DOHH2 (cell line): Measurements from ENCODE around the gene PCDHGA4.
"Not testable (repeated sequence)": the region's sequence is repeated elsewhere in the genome, so short reads cannot be mapped to it uniquely, and the experiment has no call there.

ENCODE experiments used
- H3F3A ChIP-seq: fragments of 200-600 bp; sonication (generic), shearing (Covaris generic); 2 replicates; pipeline ENCODE4 v1.6.0; 2016; ENCODE audit warnings: antibody characterized with exemption, mild to moderate bottlenecking; ENCODE audit not compliant: control insufficient read depth, insufficient read depth
- H3K27ac ChIP-seq: fragments of 200-600 bp; sonication (generic); 2 replicates; pipeline ENCODE4 v1.5.1; 2014; ENCODE audit warnings: low read depth, mild to moderate bottlenecking, low read length, moderate library complexity
- H3K27me3 ChIP-seq: fragments of 200-600 bp; sonication (generic); 2 replicates; pipeline ENCODE4 v1.6.1; 2014; ENCODE audit warnings: mild to moderate bottlenecking, low read length, mixed read lengths; ENCODE audit not compliant: control insufficient read depth
- H3K36me3 ChIP-seq: fragments of 200-600 bp; sonication (generic); 2 replicates; pipeline ENCODE4 v1.6.1; 2014; ENCODE audit warnings: mild to moderate bottlenecking, low read length, moderate library complexity, mixed read lengths; ENCODE audit not compliant: control insufficient read depth
- H3K4me1 ChIP-seq: fragments of 200-600 bp; sonication (generic); 2 replicates; pipeline ENCODE4 v1.6.1; 2014; ENCODE audit warnings: mild to moderate bottlenecking, low read length, mixed read lengths; ENCODE audit not compliant: control insufficient read depth
- H3K4me2 ChIP-seq: fragments of 200-600 bp; sonication (generic); 2 replicates; pipeline ENCODE4 v1.6.0; 2014; ENCODE audit warnings: mild to moderate bottlenecking, low read length, moderate library complexity
- H3K4me3 ChIP-seq: fragments of 200-600 bp; sonication (generic); 2 replicates; pipeline ENCODE4 v1.5.1; 2014; ENCODE audit warnings: mild to moderate bottlenecking, low read length, mixed read lengths
- H3K79me2 ChIP-seq: fragments of 200-600 bp; sonication (generic); 2 replicates; pipeline ENCODE4 v1.6.1; 2014; ENCODE audit warnings: mild to moderate bottlenecking, low read length, mixed read lengths; ENCODE audit not compliant: control insufficient read depth
- H3K9me2 ChIP-seq: fragments of 200-600 bp; sonication (generic); replicated peaks from 2 replicates; pipeline ENCODE4 v1.6.1; 2014; ENCODE audit warnings: mild to moderate bottlenecking, low read length, mixed read lengths; ENCODE audit not compliant: control insufficient read depth
- H3K9me3 ChIP-seq: fragments of 200-600 bp; sonication (generic); 2 replicates; pipeline ENCODE4 v1.6.1; 2014; ENCODE audit warnings: antibody characterized with exemption, low read length, mixed read lengths; ENCODE audit not compliant: control insufficient read depth, insufficient read depth
- H4K20me1 ChIP-seq: fragments of 200-600 bp; sonication (generic); 2 replicates; pipeline ENCODE4 v1.6.0; 2014; ENCODE audit warnings: low read depth, mild to moderate bottlenecking, antibody characterized with exemption, low read length, moderate library complexity; ENCODE audit not compliant: control insufficient read depth, insufficient read depth
- EZH2phosphoT487 ChIP-seq: fragments of 200-600 bp; sonication (generic); IDR thresholded peaks from 2 replicates; pipeline ENCODE4 v1.6.1; 2017; ENCODE audit warnings: borderline replicate concordance, mild to moderate bottlenecking, antibody characterized with exemption, low read length, moderate library complexity, mixed read lengths
- TF ChIP-seq, protein P1 (sequence below): fragments of 200-600 bp; sonication (generic); IDR thresholded peaks from one replicate; pipeline ENCODE4 v1.5.1; 2014; ENCODE audit warnings: antibody characterized with exemption, mild to moderate bottlenecking, low read depth, low read length; ENCODE audit not compliant: poor library complexity, severe bottlenecking

PCDHGA4 gene

DNA sequence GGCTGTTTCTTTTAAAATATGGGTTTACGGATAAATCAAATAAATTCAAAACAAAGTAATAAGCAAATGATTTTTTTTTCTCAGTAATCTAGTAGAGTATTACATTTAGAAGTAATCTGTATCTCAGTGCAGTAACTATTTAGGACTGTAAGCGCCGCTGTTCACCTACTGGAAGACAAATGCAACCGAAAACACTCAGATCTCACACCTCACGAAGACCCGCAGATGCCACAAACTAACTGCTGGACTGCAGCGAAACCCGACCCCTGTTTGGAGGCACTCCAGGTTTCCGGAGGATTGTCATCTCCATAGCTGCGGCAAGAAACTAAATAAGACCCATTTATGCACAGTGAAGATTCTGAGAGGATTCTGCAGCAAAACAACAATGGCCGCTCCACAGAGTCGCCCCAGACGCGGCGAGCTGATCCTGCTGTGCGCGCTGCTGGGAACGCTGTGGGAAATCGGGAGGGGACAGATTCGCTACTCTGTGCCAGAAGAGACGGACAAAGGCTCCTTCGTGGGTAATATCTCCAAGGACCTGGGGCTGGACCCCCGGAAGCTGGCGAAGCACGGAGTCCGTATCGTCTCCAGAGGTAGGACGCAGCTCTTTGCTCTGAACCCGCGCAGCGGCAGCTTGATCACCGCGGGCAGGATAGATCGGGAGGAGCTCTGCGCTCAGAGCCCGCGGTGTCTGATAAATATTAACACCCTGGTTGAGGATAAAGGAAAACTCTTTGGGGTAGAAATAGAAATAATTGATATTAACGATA is 37.8 kb downstream of the PCDHGA4 start, which contains the start of gene PCDHGA8:
TSS of gene PCDHGA8 (plus strand) at position 205 of the 770 bp plus-strand sequence. CDS start at position 386, 181 bp downstream.
- Histone ChIP-seq H3K9me3 (peaks cover 38% of the 10 kb centered on the region), H3K27ac (no peak within 1 kb of the TSS), H3K4me3 (no peak within 1 kb of the TSS), H3K79me2 (peaks cover 7% of the 10 kb centered on the region), H3K4me1 (no peaks in the 10 kb centered on the region), H3K36me3 (peaks cover 41% of the 10 kb centered on the region), H3K27me3 (no peaks in the 10 kb centered on the region), H3K9me2 (no peaks in the 10 kb centered on the region), H4K20me1 (no peaks in the 10 kb centered on the region), H3F3A (peaks cover 2% of the 10 kb centered on the region; the same call in 1 of the 2 replicates), H3K4me2 (no peak within 1 kb of the TSS)
- TF ChIP-seq, protein P1, sequence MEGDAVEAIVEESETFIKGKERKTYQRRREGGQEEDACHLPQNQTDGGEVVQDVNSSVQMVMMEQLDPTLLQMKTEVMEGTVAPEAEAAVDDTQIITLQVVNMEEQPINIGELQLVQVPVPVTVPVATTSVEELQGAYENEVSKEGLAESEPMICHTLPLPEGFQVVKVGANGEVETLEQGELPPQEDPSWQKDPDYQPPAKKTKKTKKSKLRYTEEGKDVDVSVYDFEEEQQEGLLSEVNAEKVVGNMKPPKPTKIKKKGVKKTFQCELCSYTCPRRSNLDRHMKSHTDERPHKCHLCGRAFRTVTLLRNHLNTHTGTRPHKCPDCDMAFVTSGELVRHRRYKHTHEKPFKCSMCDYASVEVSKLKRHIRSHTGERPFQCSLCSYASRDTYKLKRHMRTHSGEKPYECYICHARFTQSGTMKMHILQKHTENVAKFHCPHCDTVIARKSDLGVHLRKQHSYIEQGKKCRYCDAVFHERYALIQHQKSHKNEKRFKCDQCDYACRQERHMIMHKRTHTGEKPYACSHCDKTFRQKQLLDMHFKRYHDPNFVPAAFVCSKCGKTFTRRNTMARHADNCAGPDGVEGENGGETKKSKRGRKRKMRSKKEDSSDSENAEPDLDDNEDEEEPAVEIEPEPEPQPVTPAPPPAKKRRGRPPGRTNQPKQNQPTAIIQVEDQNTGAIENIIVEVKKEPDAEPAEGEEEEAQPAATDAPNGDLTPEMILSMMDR: no peak
- no peak for TF ChIP-seq EZH2phosphoT487

- Histone ChIP-seq H3F3A (peaks cover 2% of the 10 kb centered on the region; the same call in 1 of the 2 replicates), H3K4me2 (no peak overlapping the region), H4K20me1 (no peaks in the 10 kb centered on the region), H3K27me3 (no peaks in the 10 kb centered on the region), H3K4me3 (no peak overlapping the region), H3K9me3 (peaks cover 36% of the 10 kb centered on the region), H3K27ac (no peak overlapping the region), H3K9me2 (no peaks in the 10 kb centered on the region), H3K4me1 (no peaks in the 10 kb centered on the region), H3K36me3 (peaks cover 41% of the 10 kb centered on the region), H3K79me2 (peaks cover 7% of the 10 kb centered on the region)
- TF ChIP-seq, protein P1: no peak
- no peak for TF ChIP-seq EZH2phosphoT487
Observed at GRCh38 chr5:141393267-141393666, 38.4 kb downstream of the PCDHGA4 start.

DNA sequence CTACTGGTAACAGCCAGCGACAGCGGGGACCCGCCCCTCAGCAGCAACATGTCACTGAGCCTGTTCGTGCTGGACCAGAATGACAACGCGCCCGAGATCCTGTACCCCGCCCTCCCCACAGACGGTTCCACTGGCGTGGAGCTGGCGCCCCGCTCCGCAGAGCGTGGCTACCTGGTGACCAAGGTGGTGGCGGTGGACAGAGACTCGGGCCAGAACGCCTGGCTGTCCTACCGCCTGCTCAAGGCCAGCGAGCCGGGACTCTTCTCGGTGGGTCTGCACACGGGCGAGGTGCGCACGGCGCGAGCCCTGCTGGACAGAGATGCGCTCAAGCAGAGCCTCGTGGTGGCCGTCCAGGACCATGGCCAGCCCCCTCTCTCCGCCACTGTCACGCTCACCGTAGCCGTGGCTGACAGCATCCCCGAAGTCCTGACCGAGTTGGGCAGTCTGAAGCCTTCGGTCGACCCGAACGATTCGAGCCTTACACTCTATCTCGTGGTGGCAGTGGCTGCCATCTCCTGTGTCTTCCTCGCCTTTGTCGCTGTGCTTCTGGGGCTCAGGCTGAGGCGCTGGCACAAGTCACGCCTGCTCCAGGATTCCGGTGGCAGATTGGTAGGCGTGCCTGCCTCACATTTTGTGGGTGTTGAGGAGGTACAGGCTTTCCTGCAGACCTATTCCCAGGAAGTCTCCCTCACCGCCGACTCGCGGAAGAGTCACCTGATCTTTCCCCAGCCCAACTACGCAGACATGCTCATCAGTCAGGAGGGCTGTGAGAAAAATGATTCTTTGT is 39.8 kb downstream of the PCDHGA4 start:
- H3K4me3 ChIP-seq, H3K27me3 ChIP-seq, H4K20me1 ChIP-seq, H3K27ac ChIP-seq, H3K4me2 ChIP-seq, H3K4me1 ChIP-seq, H3F3A ChIP-seq, H3K9me2 ChIP-seq, H3K79me2 ChIP-seq: not testable (repeated sequence)
- peaks cover 34% of the 10 kb centered on the region for H3K9me3 ChIP-seq
- peaks cover 41% of the 10 kb centered on the region for H3K36me3 ChIP-seq
